GM20000 (cell line): Measurements from ENCODE around the gene WFS1.

Source experiments
- DNase-seq: peaks from one replicate; pipeline ENCODE4 v3.0.0; 2012; ENCODE audit warnings: low spot score
- CTCF ChIP-seq: IDR thresholded peaks from 2 replicates; pipeline ENCODE4 v1.5.1; 2012; ENCODE audit warnings: mild to moderate bottlenecking, control low read depth; ENCODE audit errors: extremely low read depth, missing control alignments

WFS1 gene

GRCh38 chr4:6269616-6270511, at the start of gene WFS1:
WFS1 (plus strand) TSS chr4:6269850; CDS start chr4:6277456, 7,606 bp downstream.
- TF ChIP-seq CTCF = no peak
- peak; percentile 100 for DNase-seq

GRCh38 chr4:6221301-6221850, 48.3 kb upstream of the WFS1 start:
- no peak for DNase-seq
- no peak for TF ChIP-seq CTCF

GRCh38 chr4:6221851-6222760, 47.5 kb upstream of the WFS1 start:
- peak; percentile 79 for DNase-seq
- TF ChIP-seq CTCF = no peak

GRCh38 chr4:6222761-6223292, 46.8 kb upstream of the WFS1 start:
- TF ChIP-seq CTCF = no peak
- no peak for DNase-seq

- DNase-seq = no peak
- TF ChIP-seq CTCF = no peak
Observed at GRCh38 chr4:6224735-6225134, 44.9 kb upstream of the WFS1 start.

- no peak for TF ChIP-seq CTCF
- DNase-seq = peak; percentile 51
Observed at GRCh38 chr4:6225469-6225868, 44.2 kb upstream of the WFS1 start.
